HuH-7 (cell line): ENCODE data around the gene NRXN2.
"Not testable (repeated sequence)": the region's sequence is repeated elsewhere in the genome, so short reads cannot be mapped to it uniquely, and the experiment has no call there.

Source experiments
- DNase-seq: peaks from one replicate; pipeline ENCODE4 v3.0.0; 2011; ENCODE audit warnings: low spot score

The NRXN2 gene

GRCh38 chr11:64564947-64565889, 157.8 kb downstream of the NRXN2 start:
- no peak for DNase-seq

GRCh38 chr11:64564419-64564818, 158.6 kb downstream of the NRXN2 start:
- DNase-seq = no peak

DNA sequence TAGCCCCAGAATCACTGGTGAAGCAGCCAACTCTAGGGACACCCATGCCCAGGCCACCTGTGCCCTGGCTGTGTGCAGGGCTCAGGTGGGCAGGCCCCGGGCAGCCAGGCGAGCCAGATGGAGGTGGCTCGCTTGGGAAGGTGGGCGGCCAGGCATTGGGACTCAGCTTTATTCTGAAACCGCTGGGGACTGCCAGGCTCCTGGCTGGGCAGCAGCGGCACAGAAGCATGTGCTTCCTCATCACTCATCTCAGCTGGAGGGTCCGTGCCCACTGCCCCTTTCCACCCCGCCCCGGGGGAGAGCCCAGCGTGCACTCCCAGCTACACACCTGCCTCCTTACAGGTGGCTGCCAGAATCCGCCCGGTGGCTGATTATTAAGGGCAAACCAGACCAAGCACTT, 159.0 kb downstream of the NRXN2 start:
- no peak for DNase-seq

DNA sequence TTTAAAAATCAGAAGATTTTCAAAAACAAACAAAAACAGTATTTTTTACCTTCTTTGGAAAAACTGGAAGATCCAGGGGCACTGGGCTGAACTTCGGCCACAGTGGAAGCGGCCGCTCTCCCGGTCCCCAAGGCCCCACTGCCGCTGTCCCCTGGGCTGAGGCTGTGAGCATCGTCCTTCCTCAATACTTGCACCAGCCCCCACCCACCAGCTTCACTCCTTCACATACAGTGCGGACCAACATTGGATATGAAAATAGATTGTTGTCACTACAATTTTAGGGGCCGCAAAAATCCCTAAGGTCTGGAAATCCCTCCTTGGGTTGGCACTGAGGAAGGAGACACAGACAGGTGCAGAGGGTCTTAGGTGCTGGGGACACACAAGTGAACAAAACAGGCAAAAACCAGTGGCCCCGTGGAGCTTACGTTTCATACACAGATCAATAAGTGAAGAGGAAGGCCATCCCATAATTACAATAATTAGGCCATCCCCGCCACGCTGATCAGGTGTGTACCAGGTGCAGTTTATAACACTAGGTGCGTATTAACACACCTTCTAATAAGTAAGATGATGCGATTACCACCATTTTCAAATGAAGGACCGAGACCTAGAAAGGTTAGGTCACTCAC, 160.2 kb downstream of the NRXN2 start:
- DNase-seq = no peak

GRCh38 chr11:64561984-64562722, 160.8 kb downstream of the NRXN2 start:
- DNase-seq = no peak

DNA sequence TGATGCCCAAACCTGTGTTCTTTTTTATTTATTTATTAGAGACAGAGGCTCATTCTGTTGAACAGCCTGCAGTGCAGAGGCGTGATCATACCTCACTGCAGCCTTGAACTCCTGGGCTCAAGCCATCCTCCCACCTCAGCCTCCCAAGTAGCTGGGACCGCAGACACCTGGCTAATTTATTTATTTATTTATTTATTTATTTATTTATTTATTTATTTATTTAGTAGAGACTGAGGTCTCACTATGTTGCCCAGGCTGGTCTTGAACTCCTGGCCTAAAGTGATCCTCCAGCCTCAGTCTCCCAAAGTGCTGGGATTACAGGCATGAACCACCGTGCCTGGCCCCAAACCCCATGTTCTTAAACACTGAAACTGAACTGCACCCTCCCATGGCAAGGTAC, 161.6 kb downstream of the NRXN2 start:
- DNase-seq = not testable (repeated sequence)

- DNase-seq = no peak
Observed at GRCh38 chr11:64560941-64561340, 162.1 kb downstream of the NRXN2 start.

DNA sequence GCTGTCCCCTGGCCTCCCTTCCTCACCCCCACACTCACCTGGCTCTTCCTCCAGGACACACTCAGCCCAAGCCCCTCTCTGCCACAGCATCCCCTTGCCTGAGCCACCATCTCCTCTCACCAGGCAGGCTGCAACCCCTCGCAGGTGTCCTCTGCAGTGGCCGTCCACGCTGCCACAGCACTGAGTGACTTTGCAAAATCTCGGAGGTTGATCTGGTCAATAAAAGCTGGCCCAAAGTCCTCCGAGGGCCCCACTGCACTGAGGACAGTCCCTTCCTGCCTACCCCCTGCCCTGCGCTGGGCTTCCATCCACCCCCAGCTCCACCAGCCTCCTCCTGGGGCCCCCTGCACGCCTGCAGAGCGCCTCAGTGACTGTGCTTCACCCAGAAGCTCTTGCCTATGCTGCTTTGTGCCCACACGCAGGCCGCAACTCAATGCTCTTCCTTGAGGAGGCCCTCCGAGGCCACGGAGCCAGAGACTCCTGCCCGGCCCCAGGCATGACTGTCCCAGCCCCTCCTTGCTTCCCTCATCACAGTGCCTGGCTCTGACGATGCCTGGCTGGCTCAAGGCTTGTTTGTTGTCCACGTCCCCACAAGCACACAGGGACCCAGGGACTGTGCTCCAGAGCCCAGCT, 162.7 kb downstream of the NRXN2 start:
- no peak for DNase-seq

- DNase-seq = no peak
Observed at GRCh38 chr11:64559351-64560138, 163.5 kb downstream of the NRXN2 start.

GRCh38 chr11:64558869-64559268, 164.1 kb downstream of the NRXN2 start:
- no peak for DNase-seq

DNA sequence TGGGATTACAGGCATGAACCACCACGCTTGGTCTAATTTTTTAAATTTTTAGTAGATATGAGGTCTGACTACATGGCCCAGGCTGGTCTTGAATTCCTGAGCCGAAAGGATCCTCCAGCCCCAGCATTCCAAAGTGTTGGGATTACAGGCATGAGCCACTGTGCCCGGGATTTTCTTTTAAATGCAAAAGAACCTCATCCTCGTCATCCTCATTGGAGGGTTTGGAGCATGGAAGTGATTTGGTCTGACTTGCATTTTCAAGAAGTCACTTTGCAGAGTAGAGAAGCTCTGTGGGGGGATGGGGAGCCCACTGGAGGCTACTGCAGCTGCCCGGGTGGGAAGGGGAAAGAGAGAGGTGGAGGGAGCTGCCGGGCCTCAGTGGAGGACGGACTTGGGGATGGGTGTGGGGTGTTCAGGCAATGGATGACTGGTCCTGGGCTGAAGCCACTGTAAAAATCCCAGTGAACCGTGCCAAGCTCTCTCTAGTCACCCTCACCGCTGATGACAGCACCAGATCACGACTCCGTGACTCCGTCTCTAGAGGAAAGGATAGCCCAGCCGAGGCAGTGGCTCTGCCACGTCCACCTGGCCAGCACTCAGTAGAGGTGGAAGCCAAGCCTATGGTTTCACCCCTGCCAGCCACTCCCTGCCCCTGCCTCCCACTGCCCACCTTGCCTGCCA, 164.8 kb downstream of the NRXN2 start:
- no peak for DNase-seq

- no peak for DNase-seq
Observed at GRCh38 chr11:64556721-64557250, 166.2 kb downstream of the NRXN2 start.
